ENCODE measurements around the gene ELMO3. TPM values are rescaled to one million over a fixed set of nuclear protein-coding genes. Genes with fewer than 3 reads are reported as not detected.
A peak's percentile ranks its signal among the peaks of the same experiment; 100 is the strongest.

Gene ELMO3
- total RNA-seq, 6 donors from 2014 or later = 17.4 to 26.2 (median 24.4) TPM

DNA sequence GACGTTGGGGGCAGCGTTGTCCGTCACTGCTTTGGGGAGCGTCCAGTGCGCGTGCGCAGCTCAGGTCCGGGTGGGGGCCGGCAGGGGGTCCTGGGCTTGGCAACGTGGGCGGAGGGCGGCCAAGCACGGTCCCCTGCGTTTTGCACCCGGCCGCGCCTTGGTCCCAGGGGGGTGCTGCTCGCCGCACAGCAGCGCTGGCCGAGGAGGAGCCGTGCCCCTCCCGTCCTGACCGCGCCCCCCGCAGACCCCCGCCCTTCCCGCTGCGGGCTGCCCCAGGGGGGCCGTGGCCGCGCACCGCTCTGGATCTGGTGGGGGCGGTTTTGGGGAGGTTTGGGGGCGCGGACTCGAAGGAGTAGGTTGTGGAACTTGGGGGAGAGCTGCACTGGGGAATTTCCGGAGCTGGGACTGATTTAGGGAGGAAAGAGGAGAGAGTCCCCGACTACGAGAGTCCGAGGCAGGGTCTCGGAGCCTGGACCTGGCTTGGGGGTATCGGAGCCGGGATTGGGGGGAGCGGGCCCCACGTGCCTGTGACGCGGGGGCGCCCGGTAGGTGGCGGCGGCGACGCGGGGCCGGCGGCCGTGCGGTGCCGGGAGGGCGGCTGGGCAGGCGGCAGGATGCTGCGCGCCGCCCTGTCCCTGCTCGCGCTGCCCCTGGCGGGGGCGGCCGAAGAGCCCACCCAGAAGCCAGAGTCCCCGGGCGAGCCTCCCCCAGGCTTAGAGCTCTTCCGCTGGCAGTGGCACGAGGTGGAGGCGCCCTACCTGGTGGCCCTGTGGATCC is 49.7 kb downstream of the ELMO3 start, which contains the start of gene SLC9A5:
TSS of gene SLC9A5 (plus strand) at position 579 of the 777 bp plus-strand sequence. CDS start at position 615, 36 bp downstream.
- H3K4me3 ChIP-seq = peak within 1 kb of the TSS; percentile 49 to 99 (median 78)
- H3K36me3 ChIP-seq = no peaks in the 10 kb centered on the region
- H3K27me3 ChIP-seq = peaks cover 0 to 6% (median 3%) of the 10 kb centered on the region in 4 donors
- H3K4me1 ChIP-seq = peaks cover 39 to 47% (median 43%) of the 10 kb centered on the region in 4 donors
- WGBS, 2 donors = 0 to 2% methylated on average over 7 to 47 of the region's 75 CpGs
- H3K9me3 ChIP-seq = no peaks in the 10 kb centered on the region
- TF ChIP-seq, protein P1, sequence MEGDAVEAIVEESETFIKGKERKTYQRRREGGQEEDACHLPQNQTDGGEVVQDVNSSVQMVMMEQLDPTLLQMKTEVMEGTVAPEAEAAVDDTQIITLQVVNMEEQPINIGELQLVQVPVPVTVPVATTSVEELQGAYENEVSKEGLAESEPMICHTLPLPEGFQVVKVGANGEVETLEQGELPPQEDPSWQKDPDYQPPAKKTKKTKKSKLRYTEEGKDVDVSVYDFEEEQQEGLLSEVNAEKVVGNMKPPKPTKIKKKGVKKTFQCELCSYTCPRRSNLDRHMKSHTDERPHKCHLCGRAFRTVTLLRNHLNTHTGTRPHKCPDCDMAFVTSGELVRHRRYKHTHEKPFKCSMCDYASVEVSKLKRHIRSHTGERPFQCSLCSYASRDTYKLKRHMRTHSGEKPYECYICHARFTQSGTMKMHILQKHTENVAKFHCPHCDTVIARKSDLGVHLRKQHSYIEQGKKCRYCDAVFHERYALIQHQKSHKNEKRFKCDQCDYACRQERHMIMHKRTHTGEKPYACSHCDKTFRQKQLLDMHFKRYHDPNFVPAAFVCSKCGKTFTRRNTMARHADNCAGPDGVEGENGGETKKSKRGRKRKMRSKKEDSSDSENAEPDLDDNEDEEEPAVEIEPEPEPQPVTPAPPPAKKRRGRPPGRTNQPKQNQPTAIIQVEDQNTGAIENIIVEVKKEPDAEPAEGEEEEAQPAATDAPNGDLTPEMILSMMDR (IDR thresholded peaks at IDR 0.05) = peak in 5 of 6 experiments; percentile 17 to 66 (median 53)
- TF ChIP-seq POLR2A (IDR thresholded peaks at IDR 0.05) (no peak), EP300 (IDR thresholded peaks at IDR 0.05) (no peak), POLR2AphosphoS5 (IDR thresholded peaks at IDR 0.05) (no peak)
- no peak for ATAC-seq (ENCODE audit: low FRiP score in 2 of 2)
- H3K27ac ChIP-seq = peak within 1 kb of the TSS in 3 of 4 donors; percentile 38 to 96 (median 95)
- DNase-seq = peak in 1 of 2 donors; percentile 88

DNA sequence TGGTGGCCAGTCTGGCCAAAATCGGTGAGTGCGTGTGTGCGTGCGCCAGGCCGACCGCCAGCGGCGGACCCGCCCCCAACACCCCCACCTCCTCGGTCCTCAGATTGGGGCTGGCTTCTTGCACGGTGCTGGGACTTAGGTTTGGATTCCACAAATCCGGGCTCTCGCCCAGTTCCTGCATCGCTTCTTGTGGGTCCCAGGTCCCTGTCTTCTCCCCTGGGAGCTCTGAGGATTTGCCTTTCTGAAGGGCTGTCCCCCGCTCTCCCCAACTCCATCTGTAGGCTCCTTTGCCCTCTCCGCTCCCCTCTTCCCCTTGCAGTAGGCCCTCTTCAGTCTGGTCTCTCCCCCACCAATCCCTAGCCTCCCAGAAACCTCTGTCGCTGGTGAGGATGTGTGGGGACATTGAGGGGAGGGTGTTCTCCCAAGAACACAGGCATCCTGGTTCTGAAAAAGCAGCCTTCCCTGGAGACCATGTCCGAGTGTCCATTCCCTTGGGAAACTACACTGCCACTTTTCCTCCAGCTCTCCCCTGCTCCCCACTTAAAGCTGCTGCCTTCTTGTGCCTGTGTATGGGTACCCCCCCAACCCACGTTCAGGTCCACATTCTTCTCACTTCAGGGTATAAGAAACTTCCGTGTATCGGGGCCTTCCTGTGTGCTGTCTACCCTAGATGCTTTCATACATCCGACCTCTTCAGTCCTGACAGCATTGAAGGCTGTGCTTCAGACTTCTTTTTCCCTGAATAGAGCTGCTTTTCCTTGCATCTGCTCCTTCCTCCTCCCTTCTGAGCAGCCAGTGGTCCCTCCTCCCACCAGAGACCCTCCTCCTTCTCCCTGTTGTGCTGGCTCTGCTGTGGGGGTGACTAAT is 50.5 kb downstream of the ELMO3 start:
- no peaks in the 10 kb centered on the region for H3K9me3 ChIP-seq
- peaks cover 0 to 6% (median 3%) of the 10 kb centered on the region in 4 donors for H3K27me3 ChIP-seq
- DNase-seq = peak in 1 of 2 donors; percentile 84
- H3K27ac ChIP-seq = peak overlapping the region in 1 of 4 donors; percentile 96
- 37 to 52% methylated on average over 12 to 16 of the region's 22 CpGs for WGBS, 2 donors
- H3K36me3 ChIP-seq = no peaks in the 10 kb centered on the region
- TF ChIP-seq, protein P1 (IDR thresholded peaks at IDR 0.05) = peak in 1 of 6 experiments; percentile 3
- no peak for TF ChIP-seq POLR2AphosphoS5 (IDR thresholded peaks at IDR 0.05)
- peaks cover 31 to 39% (median 34%) of the 10 kb centered on the region in 4 donors for H3K4me1 ChIP-seq
- H3K4me3 ChIP-seq = peak overlapping the region in 3 of 4 donors; percentile 60 to 95 (median 60)
- no peak for ATAC-seq (ENCODE audit: low FRiP score in 2 of 2)

DNA sequence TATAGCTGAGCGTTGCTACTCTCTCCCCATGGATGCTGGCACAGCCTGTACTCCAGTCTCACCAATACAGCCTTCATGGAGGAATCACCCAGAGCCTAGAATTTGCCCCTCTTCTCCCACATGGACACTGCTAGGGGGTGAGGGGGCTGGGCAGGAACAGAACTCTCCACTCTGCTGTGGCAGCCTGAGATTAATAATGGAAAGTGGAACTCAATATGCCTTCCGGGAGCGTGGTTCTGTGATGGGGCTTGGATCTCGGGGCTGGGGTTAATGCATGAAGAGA is 51.1 kb downstream of the ELMO3 start:
- ATAC-seq (ENCODE audit: low FRiP score in 2 of 2) (no peak), DNase-seq (no peak)
- H3K4me1 ChIP-seq = peaks cover 25 to 33% (median 29%) of the 10 kb centered on the region in 4 donors
- no peaks in the 10 kb centered on the region for H3K9me3 ChIP-seq
- TF ChIP-seq POLR2AphosphoS5 (IDR thresholded peaks at IDR 0.05) = no peak
- TF ChIP-seq, protein P1 (IDR thresholded peaks at IDR 0.05) = no peak
- TF ChIP-seq EP300 (IDR thresholded peaks at IDR 0.05) = no peak
- no peak for TF ChIP-seq POLR2A (IDR thresholded peaks at IDR 0.05)
- no peak overlapping the region for H3K27ac ChIP-seq
- no peaks in the 10 kb centered on the region for H3K36me3 ChIP-seq
- WGBS, 2 donors = 80 to 83% methylated on average over 4 of the region's 4 CpGs
- peaks cover 0 to 6% (median 3%) of the 10 kb centered on the region in 4 donors for H3K27me3 ChIP-seq
- no peak overlapping the region for H3K4me3 ChIP-seq

DNA sequence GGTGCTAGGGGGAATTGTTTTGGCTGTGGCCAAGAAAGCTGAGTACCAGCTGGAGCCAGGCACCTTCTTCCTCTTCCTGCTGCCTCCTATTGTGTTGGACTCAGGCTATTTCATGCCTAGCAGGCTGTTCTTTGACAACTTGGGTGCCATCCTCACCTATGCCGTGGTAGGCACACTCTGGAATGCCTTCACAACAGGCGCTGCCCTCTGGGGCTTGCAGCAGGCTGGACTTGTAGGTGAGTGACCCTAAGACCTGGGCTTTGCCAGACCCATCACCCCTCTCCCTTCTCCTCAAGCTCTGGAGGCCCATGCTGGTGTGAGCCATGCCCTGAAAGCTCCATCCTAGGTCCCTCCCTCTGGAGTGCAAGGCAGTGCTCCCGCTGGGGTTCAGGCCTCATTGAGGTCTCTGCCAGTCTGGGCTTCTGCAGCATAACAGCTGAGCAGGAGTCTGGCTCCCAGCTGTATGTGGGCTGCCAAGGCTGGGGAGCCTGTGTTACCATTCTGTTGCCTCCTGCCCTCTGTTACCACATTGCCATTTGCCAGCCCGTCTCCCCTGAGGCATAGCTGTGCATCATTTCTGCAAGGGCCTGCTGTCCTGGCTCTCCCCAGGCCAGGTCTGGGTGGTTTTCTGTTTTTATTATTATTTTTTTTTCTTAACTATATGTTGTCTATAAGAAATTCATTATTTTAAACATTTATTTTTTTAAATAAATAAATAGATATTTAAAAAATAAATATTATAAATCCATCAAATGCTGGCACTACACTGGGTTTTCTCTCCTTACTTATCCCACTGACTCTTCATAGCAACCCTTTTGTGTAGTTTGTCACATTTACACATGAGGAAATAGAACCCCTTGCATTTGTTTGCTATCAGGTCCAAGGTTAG is 53.9 kb downstream of the ELMO3 start:
- Histone ChIP-seq H3K4me3 (no peak overlapping the region), H3K27ac (no peak overlapping the region), H3K27me3 (peaks cover 0 to 6% (median 3%) of the 10 kb centered on the region in 4 donors), H3K36me3 (no peaks in the 10 kb centered on the region), H3K9me3 (no peaks in the 10 kb centered on the region), H3K4me1 (peaks cover 13 to 17% (median 14%) of the 10 kb centered on the region in 4 donors)
- no peak for ATAC-seq (ENCODE audit: low FRiP score in 2 of 2)
- DNase-seq = no peak
- 93 to 94% methylated on average over 3 to 4 of the region's 4 CpGs for WGBS, 2 donors
- TF ChIP-seq POLR2AphosphoS5 (IDR thresholded peaks at IDR 0.05) (no peak), EP300 (IDR thresholded peaks at IDR 0.05) (no peak), POLR2A (IDR thresholded peaks at IDR 0.05) (no peak)
- TF ChIP-seq, protein P1 (IDR thresholded peaks at IDR 0.05) = no peak

Measured in upper lobe of left lung (tissue), 6 donors.